OCI-LY1 (cell line): ENCODE data around the gene XPO6.

ENCODE experiments used
- EZH2 ChIP-seq: fragments of 200-600 bp; sonication (generic), shearing (Covaris generic); IDR thresholded peaks from 2 replicates; pipeline ENCODE4 v1.8.0; 2017; ENCODE audit warnings: borderline replicate concordance, mixed run types, mild to moderate bottlenecking, antibody characterized with exemption, low read length, moderate library complexity, mixed read lengths
- TF ChIP-seq, protein P1 (sequence below): fragments of 200-600 bp; sonication (generic), shearing (Covaris generic); IDR thresholded peaks from 2 replicates; pipeline ENCODE4 v1.5.1; 2017; ENCODE audit warnings: mild to moderate bottlenecking, antibody characterized with exemption, low read length, moderate library complexity, mixed read lengths

DNA sequence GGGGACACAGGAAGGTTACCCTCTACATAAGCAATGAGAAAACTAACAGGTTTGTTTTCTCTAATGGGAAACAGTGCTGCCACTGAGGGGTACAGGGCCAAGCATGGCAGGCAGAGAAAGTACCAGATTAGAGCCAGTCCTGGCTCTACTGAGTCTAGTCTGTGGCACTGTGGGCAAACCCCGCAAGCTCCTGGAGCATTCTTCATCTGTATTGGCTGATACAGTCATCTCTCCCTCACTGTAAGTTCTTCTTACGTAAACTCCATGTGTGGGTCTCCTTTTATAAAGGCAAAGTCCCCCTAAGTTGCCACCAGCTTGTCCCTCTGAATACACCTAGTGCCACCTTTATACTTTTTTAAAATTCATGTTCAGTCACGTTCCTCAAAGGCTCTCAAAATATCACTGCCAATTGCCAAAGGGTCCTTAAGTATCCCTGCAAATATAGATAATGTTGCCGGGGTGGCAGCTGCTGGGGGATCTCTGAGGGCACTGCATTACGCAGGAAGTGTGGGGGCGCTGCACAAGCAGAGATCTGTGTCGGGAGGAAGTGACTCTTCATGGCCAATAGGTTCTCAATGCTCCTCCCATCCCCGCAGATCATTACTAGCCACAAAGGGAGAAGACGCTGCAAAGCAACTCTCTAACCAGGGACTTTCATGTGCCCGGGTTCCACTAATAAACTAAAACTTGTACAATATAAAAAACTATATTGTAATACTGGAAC is 18.8 kb downstream of the XPO6 start:
- TF ChIP-seq, protein P1, sequence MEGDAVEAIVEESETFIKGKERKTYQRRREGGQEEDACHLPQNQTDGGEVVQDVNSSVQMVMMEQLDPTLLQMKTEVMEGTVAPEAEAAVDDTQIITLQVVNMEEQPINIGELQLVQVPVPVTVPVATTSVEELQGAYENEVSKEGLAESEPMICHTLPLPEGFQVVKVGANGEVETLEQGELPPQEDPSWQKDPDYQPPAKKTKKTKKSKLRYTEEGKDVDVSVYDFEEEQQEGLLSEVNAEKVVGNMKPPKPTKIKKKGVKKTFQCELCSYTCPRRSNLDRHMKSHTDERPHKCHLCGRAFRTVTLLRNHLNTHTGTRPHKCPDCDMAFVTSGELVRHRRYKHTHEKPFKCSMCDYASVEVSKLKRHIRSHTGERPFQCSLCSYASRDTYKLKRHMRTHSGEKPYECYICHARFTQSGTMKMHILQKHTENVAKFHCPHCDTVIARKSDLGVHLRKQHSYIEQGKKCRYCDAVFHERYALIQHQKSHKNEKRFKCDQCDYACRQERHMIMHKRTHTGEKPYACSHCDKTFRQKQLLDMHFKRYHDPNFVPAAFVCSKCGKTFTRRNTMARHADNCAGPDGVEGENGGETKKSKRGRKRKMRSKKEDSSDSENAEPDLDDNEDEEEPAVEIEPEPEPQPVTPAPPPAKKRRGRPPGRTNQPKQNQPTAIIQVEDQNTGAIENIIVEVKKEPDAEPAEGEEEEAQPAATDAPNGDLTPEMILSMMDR = peak; percentile 53
- TF ChIP-seq EZH2 = no peak
